C4-2B (cell line): ENCODE results near the gene TGFB3.
"Not testable (repeated sequence)": the region's sequence is repeated elsewhere in the genome, so short reads cannot be mapped to it uniquely, and the experiment has no call there.

Source experiments
- H3K27ac ChIP-seq: fragments of 450-650 bp; 2 replicates; pipeline ENCODE4 v1.5.1; 2017
- CTCF ChIP-seq: fragments of 450-650 bp; conservative IDR thresholded peaks from 2 replicates; pipeline ENCODE4 v1.5.1; 2017; ENCODE audit warnings: mild to moderate bottlenecking
- ZFX ChIP-seq: fragments of 450-650 bp; IDR thresholded peaks from 2 replicates; pipeline ENCODE4 v1.6.1; 2017

TGFB3 gene

DNA sequence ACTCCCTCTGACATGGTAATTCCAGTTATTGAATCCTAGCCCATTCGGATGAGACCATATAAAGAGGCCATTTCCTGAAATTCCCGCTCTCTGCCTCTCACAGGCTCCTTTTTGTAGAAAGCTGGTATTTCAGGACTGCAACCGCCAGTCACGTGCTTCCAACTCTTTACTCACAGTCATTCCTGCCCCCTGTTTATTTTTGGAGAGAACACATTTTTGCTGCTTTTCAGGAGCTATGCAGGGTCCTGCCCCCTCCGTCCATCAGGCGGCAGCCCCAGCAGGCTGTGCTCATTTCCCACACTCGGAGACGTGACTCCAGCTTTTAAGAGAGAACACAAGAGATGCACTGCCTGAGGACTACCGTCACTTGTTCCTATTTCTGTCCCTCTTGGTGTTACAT lies 30.6 kb upstream of the TGFB3 start:
- no peak overlapping the region for H3K27ac ChIP-seq

DNA sequence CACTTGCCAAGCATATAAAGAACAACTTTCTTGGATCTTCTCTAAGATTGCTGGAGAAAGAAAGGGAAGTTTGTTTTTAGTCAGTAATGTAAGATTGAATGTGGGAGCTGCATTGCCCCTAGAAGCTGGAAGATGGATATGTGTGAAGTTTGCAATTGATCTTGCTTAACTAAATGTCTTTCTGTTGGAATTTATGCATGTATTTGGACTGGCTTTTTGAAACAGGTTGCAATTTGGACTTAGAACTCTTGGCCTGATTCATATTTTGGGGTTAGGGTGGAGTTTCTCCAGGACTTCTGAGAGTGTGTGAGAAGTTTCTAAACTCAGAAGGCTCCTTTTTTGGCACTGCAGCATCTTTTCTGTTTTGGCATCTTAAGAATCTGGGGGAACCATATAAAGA lies 30.1 kb upstream of the TGFB3 start:
- no peak overlapping the region for H3K27ac ChIP-seq
- TF ChIP-seq CTCF: no peak

More for the DNA sequence above, 30.6 kb upstream of the TGFB3 start:
- TF ChIP-seq ZFX (no peak), CTCF (no peak)

GRCh38 chr14:76009627-76010026 lies 27.8 kb upstream of the TGFB3 start:
- not testable (repeated sequence) for H3K27ac ChIP-seq

- H3K27ac ChIP-seq: no peak overlapping the region
- TF ChIP-seq CTCF: no peak
- TF ChIP-seq ZFX: no peak
Observed at GRCh38 chr14:76007852-76008251, 26.1 kb upstream of the TGFB3 start.

DNA sequence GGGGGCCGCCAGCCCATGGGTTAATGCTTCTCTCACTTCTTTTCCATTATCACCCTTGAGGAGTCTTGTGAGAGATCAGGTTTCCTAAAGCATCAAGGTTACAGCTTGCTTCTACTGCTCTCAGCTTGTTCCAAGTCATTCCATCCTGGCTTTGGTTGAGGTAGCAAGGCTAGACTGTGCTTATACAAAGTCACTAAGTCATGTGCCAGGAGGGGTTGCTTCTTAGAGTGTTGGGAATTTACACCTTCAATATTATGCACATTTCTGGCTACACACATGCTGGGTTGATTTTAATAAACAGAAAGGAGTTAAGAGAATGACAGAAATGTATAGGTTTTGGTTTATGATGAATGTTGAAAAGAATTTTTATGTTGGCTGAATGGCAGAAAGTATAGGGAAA lies 25.6 kb upstream of the TGFB3 start:
- no peak for TF ChIP-seq CTCF
- no peak for TF ChIP-seq ZFX
- no peak overlapping the region for H3K27ac ChIP-seq

DNA sequence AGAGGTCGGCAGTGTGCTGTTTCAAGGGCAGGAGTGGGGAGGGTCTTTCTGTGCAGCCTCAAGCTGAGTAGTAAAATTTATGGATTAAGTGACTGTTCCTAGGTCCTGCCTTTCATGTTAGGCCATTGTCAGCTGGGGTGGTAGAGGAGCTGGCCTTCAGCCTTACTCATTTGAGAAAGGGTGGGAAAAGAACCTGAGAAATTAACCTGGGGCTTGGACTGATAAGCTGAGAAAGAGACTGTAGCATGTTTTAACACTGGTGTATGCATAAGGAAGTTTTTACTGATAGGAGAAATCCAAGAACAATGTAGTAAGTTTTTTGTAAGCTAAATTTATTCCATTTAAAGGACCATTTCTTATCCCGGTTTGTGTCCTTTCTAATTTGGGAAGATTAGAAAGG lies 24.5 kb upstream of the TGFB3 start:
- TF ChIP-seq ZFX (no peak), CTCF (no peak)
- H3K27ac ChIP-seq: no peak overlapping the region

DNA sequence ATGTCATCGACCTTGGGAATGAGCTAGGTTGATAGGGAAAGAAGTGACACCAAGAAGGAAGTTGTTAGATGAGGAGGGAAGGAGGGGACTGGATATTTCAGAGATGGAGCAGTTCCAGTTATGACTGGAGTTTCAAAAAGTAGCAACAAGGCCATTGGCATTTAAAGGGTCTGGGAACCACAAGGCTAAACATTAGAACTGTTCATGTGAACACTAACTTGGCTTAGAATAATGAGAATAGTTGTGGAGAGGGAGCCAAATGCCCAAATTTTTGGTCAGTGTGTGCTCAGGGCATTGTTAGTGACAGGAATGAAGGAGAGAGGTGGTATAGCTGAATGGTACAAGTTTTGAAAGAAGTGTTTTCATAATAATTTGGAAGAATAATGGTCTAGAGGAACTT lies 20.6 kb upstream of the TGFB3 start:
- H3K27ac ChIP-seq: no peak overlapping the region
- TF ChIP-seq ZFX (no peak), CTCF (no peak)

- TF ChIP-seq CTCF (no peak), ZFX (no peak)
- H3K27ac ChIP-seq: no peak overlapping the region
Observed at GRCh38 chr14:75999511-76000190, 17.9 kb upstream of the TGFB3 start.
